NB4 (cell line): ENCODE data around the gene ITGB7.
A peak's percentile ranks its signal among the peaks of the same experiment; 100 is the strongest.

Source experiments
- DNase-seq: peaks from one replicate; pipeline ENCODE4 v3.0.0; 2010; ENCODE audit warnings: low read depth
- H3K4me3 ChIP-seq: one replicate; pipeline ENCODE4 v1.5.1; 2011; ENCODE audit warnings: mild to moderate bottlenecking, low read depth, low read length, moderate library complexity
- CTCF ChIP-seq: IDR thresholded peaks from one replicate; pipeline ENCODE4 v1.5.1; 2012; ENCODE audit warnings: low read depth, low read length
- MYC ChIP-seq: IDR thresholded peaks from 2 replicates; pipeline ENCODE4 v1.6.1; 2011; ENCODE audit warnings: low read depth, low read length
- POLR2A ChIP-seq: IDR thresholded peaks from 2 replicates; pipeline ENCODE4 v1.6.1; 2011; ENCODE audit warnings: mild to moderate bottlenecking; ENCODE audit not compliant: insufficient read length; ENCODE audit errors: extremely low read depth
- TF ChIP-seq, protein P1 (sequence below): IDR thresholded peaks from 2 replicates; pipeline ENCODE4 v1.6.1; 2011; ENCODE audit warnings: low read depth, low read length

The ITGB7 gene

GRCh38 chr12:53214687-53215455, 7.8 kb upstream of the ITGB7 start:
- DNase-seq = no peak
- TF ChIP-seq MYC (no peak), POLR2A (no peak), CTCF (no peak)
- TF ChIP-seq, protein P1, sequence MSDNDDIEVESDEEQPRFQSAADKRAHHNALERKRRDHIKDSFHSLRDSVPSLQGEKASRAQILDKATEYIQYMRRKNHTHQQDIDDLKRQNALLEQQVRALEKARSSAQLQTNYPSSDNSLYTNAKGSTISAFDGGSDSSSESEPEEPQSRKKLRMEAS = no peak
- H3K4me3 ChIP-seq = no peak overlapping the region

GRCh38 chr12:53214221-53214620, 7.2 kb upstream of the ITGB7 start:
- DNase-seq = no peak
- no peak overlapping the region for H3K4me3 ChIP-seq
- TF ChIP-seq, protein P1 = no peak
- TF ChIP-seq CTCF = no peak

DNA sequence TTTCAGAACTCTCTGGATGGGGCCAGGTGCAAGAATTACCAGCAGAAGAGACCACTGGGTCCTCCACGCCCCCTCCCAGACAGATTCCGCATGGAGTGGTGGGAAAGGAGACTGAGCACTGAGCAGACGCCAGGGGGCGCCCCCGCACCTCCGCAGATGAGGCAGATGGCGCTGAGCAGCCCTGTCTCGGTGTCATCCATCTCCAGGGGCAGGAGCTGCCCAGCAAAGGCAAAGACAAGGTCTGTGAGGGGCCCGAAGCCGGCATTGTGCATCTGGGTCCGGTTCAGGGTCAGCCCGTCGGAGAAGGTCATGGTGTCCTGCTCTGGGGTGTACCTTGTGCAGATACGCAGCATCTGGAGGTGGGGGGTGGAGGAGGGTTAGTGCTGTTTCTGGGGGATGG, 6.3 kb upstream of the ITGB7 start:
- H3K4me3 ChIP-seq = no peak overlapping the region
- peak; percentile 89 for DNase-seq
- TF ChIP-seq POLR2A (no peak), CTCF (peak; percentile 88), MYC (peak; percentile 62)
- TF ChIP-seq, protein P1 = 0 out of 2 replicates have a peak, but pooled peaks have one; percentile 31

GRCh38 chr12:53212931-53213330, 5.9 kb upstream of the ITGB7 start:
- H3K4me3 ChIP-seq = no peak overlapping the region
- TF ChIP-seq, protein P1 = no peak
- no peak for TF ChIP-seq POLR2A
- no peak for TF ChIP-seq MYC
- TF ChIP-seq CTCF = no peak
- DNase-seq = no peak

DNA sequence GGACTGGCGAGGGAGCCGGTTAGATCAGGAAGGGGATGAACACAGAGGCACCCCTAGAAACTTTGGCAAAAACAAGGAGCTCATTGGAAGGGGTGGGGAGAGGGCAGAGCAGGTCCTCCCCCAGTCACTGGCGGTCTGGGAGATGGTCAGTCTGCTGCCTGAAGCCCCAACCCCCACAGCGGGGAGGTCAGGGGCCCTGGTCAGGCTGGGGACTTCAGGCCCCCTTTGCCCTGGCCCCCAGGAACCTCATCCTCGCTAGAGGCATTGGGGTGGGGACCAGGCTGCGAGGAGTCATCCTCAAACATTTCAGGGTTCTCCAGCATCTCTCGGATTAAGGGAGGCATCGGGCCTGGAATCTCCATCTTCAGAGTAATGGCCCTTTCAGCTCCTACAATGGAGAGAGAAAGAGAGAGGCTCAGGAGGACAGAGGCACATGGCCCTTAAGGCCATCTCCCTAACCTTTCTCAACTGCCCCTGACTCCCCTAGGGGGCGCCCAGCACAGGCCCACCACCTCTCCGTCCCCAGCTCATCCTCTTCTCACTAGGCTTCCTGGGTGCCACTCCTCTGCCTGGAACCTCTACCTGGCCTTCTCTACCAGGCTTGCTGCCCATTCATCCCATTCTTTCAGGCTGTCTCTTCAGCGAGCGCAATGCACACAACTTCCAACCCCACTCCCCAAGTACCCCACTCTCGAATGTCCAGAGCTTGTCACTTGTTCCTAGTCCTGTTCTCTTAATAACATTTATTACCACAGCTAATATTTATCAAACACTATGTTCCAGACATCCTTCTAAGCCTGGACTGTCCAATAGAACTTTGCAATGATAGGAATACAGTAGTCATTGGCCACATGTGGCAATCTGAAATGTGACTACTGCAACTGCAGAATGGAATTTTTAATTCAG, 4.7 kb upstream of the ITGB7 start:
- 0 out of 2 replicates have a peak, but pooled peaks have one; percentile 16 for TF ChIP-seq MYC
- peak; percentile 80 for TF ChIP-seq CTCF
- TF ChIP-seq, protein P1 = peak; percentile 52; the same call in 1 of the 2 replicates
- TF ChIP-seq POLR2A = no peak
- no peak overlapping the region for H3K4me3 ChIP-seq
- DNase-seq = peak; percentile 64
